ENCODE data around the gene TNFRSF8.

The TNFRSF8 gene

GRCh38 chr1:12051361-12051760, 11.7 kb upstream of the TNFRSF8 start:
- FAIRE-seq = no peak
- no peak for TF ChIP-seq CTCF (IDR thresholded peaks at IDR 0.05; ENCODE audit: insufficient read depth, missing control alignments)
- DNase-seq (ENCODE audit: insufficient read length, low spot score) = no peak

DNA sequence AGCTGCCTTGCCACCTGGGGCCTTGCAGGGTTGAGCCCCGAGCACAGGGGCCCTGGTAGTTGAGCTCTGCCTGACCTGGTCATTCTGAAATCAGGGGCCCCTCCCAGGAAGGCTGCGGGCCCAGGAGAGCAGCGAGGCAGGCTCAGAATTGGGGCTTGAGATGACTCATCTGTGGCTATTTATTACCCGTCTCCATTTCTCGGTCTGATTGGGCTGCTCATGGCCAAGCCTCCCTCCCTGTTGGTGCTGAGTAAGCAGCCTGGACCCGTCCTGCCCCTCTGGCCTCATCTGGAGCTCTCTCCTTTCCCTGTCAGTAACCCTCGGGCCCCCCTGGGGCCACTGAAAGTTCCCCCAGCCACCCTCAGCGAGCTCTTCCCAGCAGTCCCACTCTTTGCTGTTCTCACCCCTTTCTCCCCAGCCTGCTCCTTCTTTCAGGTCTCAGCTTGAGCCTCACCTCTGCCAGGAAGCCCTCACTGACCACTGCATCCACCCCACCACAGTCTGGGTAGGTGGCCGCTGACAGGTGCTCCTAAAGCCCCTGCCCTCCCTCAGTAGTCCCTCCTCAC, 11.0 kb upstream of the TNFRSF8 start:
- FAIRE-seq = no peak
- TF ChIP-seq CTCF (IDR thresholded peaks at IDR 0.05; ENCODE audit: insufficient read depth, missing control alignments) = no peak

GRCh38 chr1:12052997-12053686, 10.0 kb upstream of the TNFRSF8 start:
- no peak for DNase-seq (ENCODE audit: insufficient read length, low spot score)
- FAIRE-seq = no peak
- TF ChIP-seq CTCF (IDR thresholded peaks at IDR 0.05; ENCODE audit: insufficient read depth, missing control alignments) = no peak

More for the DNA sequence above, 11.0 kb upstream of the TNFRSF8 start:
- no peak for DNase-seq (ENCODE audit: insufficient read length, low spot score)

DNA sequence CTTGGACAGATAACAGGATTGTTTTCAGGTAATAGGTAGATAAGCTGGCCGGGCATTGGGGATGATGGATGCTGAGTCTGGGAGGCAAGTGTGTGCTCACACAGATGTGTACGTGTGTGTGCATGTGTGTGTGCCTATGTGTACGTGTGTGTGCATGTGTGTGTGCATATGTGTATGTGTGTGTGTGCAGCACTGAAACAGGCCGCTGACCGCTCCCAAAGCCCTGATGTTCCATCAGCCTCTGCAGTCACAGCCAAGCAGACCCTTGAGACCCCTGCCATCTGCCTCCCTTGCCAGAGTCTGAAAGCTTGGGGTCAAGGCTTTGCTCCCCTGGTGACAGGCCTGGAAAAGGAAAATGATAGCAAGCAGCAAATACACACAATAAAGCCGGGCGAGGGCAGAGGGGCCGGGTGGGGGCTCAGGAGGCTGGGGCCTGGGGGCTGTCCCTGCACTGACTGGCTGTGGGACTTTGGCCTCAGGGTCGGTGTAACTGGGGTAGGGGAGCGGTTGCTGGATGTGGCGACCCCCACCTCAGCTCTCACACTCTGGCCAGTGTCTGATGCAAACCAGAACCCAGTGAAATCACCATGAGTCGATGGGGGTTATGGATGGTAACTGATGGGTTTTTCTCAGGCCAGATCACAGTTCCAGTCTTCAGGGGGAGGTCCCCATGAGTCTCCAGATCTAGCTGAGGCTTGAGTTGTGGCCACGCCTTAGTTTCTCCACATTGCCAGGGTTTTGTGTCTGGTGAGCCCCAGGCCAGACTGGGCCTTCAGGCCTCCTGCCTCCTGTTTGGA, 9.2 kb upstream of the TNFRSF8 start:
- FAIRE-seq (no peak), DNase-seq (ENCODE audit: insufficient read length, low spot score) (no peak)
- TF ChIP-seq CTCF (IDR thresholded peaks at IDR 0.05; ENCODE audit: insufficient read depth, missing control alignments) = no peak

DNA sequence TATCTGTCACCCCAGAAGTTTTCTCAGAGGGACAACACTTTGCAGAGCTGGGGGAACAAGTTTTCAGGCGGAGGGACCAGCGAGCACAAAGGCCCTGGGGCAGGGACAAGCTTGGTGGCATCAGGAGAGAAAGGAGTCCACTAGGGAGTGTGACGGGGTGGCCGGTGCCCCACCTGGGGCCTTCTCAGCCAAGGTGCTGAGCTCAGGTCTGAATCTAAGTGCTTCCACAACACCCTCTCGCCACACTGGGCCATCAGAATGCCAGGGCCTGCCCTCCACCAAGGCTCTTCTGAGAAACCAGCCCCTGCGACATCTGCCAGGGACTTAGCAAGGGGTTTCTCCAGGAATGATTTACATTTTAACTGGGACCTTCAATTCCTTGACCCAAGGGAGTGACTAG, 7.8 kb upstream of the TNFRSF8 start:
- no peak for DNase-seq (ENCODE audit: insufficient read length, low spot score)
- FAIRE-seq = no peak
- TF ChIP-seq CTCF (IDR thresholded peaks at IDR 0.05; ENCODE audit: insufficient read depth, missing control alignments) = no peak

GRCh38 chr1:12056331-12056841, 6.7 kb upstream of the TNFRSF8 start:
- TF ChIP-seq CTCF (IDR thresholded peaks at IDR 0.05; ENCODE audit: insufficient read depth, missing control alignments) = no peak
- no peak for DNase-seq (ENCODE audit: insufficient read length, low spot score)

More at GRCh38 chr1:12056331-12056841, 6.7 kb upstream of the TNFRSF8 start:
- no peak for FAIRE-seq

Measured in D721Med (cell line).